Memory B cell (primary cell): ENCODE measurements around the gene RAB33B.
A peak's percentile ranks its signal among the peaks of the same experiment; 100 is the strongest.
"Not testable (repeated sequence)": the region's sequence is repeated elsewhere in the genome, so short reads cannot be mapped to it uniquely, and the experiment has no call there.

Experiments
- ATAC-seq: fragments of 150-1000 bp; cut with Tn5 transposase; 2 replicates; pipeline ENCODE4 v1.10.0; 2021; ENCODE audit warnings: low read depth, mild to moderate bottlenecking, moderate library complexity
- DNase-seq, 2 donors: peaks; one replicate each; pipeline ENCODE4 v3.0.0; 2022; ENCODE audit warnings: low spot score in 2 of 2
- H3K27ac Mint-ChIP-seq: one replicate; pipeline ENCODE4 v1.8.0; 2022; ENCODE audit warnings: mild to moderate bottlenecking, moderate library complexity, mixed read lengths
- H3K27me3 Mint-ChIP-seq: one replicate; pipeline ENCODE4 v1.8.0; 2022; ENCODE audit warnings: mixed read lengths
- H3K36me3 Mint-ChIP-seq: one replicate; pipeline ENCODE4 v1.8.0; 2022; ENCODE audit warnings: mild to moderate bottlenecking, mixed read lengths
- H3K4me1 Mint-ChIP-seq: one replicate; pipeline ENCODE4 v1.8.0; 2022; ENCODE audit warnings: mixed read lengths
- H3K4me3 Mint-ChIP-seq: one replicate; pipeline ENCODE4 v1.8.0; 2022; ENCODE audit warnings: mild to moderate bottlenecking, moderate library complexity, mixed read lengths
- H3K9me3 Mint-ChIP-seq: one replicate; pipeline ENCODE4 v1.8.0; 2022; ENCODE audit warnings: mixed read lengths

Gene RAB33B

GRCh38 chr4:139453041-139453370, 915 bp upstream of the RAB33B start:
- DNase-seq (peak in 1 of 2 donors; percentile 81), ATAC-seq (peak; percentile 54)

GRCh38 chr4:139453371-139454110, 380 bp upstream of the RAB33B start:
- Mint-ChIP-seq H3K4me1 (peaks cover 40% of the 10 kb centered on the region), H3K27ac (peak overlapping the region; percentile 99), H3K4me3 (peak overlapping the region; percentile 97), H3K36me3 (peaks cover 11% of the 10 kb centered on the region), H3K27me3 (no peaks in the 10 kb centered on the region), H3K9me3 (no peaks in the 10 kb centered on the region)
- peak; percentile 81 for ATAC-seq
- DNase-seq: peak; percentile 95 to 97

More at GRCh38 chr4:139453041-139453370, 915 bp upstream of the RAB33B start:
- Mint-ChIP-seq H3K36me3 (peaks cover 7% of the 10 kb centered on the region), H3K27ac (peak overlapping the region; percentile 99), H3K4me1 (peaks cover 34% of the 10 kb centered on the region), H3K9me3 (no peaks in the 10 kb centered on the region), H3K27me3 (no peaks in the 10 kb centered on the region), H3K4me3 (peak overlapping the region; percentile 97)

GRCh38 chr4:139455126-139455538, 1.2 kb downstream of the RAB33B start:
- no peak for DNase-seq
- ATAC-seq: no peak
- Mint-ChIP-seq H3K27ac (peak overlapping the region; percentile 99), H3K4me3 (peak overlapping the region; percentile 97), H3K4me1 (peaks cover 50% of the 10 kb centered on the region), H3K9me3 (no peaks in the 10 kb centered on the region), H3K27me3 (no peaks in the 10 kb centered on the region), H3K36me3 (peaks cover 14% of the 10 kb centered on the region)

GRCh38 chr4:139457318-139457717, 3.4 kb downstream of the RAB33B start:
- H3K9me3 Mint-ChIP-seq: no peaks in the 10 kb centered on the region
- no peak for ATAC-seq
- peaks cover 52% of the 10 kb centered on the region for H3K4me1 Mint-ChIP-seq
- H3K27me3 Mint-ChIP-seq: no peaks in the 10 kb centered on the region
- peaks cover 18% of the 10 kb centered on the region for H3K36me3 Mint-ChIP-seq
- no peak overlapping the region for H3K4me3 Mint-ChIP-seq
- DNase-seq: no peak
- peak overlapping the region; percentile 45 for H3K27ac Mint-ChIP-seq

- ATAC-seq: no peak
- peaks cover 48% of the 10 kb centered on the region for H3K4me1 Mint-ChIP-seq
- H3K27me3 Mint-ChIP-seq: no peaks in the 10 kb centered on the region
- H3K27ac Mint-ChIP-seq: no peak overlapping the region
- H3K9me3 Mint-ChIP-seq: no peaks in the 10 kb centered on the region
- no peak for DNase-seq
- no peak overlapping the region for H3K4me3 Mint-ChIP-seq
- peaks cover 18% of the 10 kb centered on the region for H3K36me3 Mint-ChIP-seq
These were observed 4.6 kb downstream of the RAB33B start for GRCh38 chr4:139458543-139458942.

DNA sequence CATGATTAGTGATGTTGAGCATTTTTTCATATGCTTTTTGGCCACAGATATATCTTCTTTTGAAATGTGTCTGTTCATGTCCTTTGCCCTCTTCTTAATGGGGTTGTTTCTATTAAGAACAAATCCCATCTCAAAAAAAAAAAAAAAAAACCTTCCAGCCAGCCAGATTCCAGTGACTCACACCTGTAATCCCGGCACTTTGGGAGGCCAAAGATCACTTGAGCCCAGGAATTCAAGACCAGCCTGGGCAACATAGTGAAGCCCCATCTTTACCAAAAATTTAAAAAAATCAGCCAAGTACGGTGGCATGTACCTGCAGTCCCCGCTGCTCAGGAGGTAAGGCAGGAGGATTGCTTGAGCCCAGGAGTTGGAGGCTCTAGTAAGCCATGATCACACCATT, 5.1 kb downstream of the RAB33B start:
- no peaks in the 10 kb centered on the region for H3K27me3 Mint-ChIP-seq
- ATAC-seq (no peak), DNase-seq (no peak)
- no peak overlapping the region for H3K27ac Mint-ChIP-seq
- H3K4me1 Mint-ChIP-seq: peaks cover 48% of the 10 kb centered on the region
- no peak overlapping the region for H3K4me3 Mint-ChIP-seq
- H3K9me3 Mint-ChIP-seq: no peaks in the 10 kb centered on the region
- peaks cover 18% of the 10 kb centered on the region for H3K36me3 Mint-ChIP-seq

DNA sequence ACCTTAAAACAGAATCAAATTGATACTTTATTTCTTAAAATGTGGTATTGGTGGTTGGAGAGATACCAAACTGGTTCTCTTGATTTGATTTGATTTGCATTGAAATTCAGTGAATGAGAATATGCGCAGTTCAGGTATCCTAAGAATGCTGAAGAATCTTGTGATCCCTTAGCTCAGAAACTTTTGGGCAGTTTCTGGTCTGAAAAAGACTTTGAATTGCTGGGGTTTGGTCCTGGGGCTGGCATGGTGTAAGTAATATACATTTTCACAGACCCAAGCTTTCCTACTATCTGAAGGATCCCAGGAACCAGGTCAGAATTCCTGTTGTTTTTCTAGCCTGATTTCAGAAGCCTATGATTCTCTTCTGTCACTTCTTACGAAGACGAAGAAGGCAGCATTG, 6.6 kb downstream of the RAB33B start:
- no peak for ATAC-seq
- peaks cover 18% of the 10 kb centered on the region for H3K36me3 Mint-ChIP-seq
- H3K4me3 Mint-ChIP-seq: no peak overlapping the region

DNA sequence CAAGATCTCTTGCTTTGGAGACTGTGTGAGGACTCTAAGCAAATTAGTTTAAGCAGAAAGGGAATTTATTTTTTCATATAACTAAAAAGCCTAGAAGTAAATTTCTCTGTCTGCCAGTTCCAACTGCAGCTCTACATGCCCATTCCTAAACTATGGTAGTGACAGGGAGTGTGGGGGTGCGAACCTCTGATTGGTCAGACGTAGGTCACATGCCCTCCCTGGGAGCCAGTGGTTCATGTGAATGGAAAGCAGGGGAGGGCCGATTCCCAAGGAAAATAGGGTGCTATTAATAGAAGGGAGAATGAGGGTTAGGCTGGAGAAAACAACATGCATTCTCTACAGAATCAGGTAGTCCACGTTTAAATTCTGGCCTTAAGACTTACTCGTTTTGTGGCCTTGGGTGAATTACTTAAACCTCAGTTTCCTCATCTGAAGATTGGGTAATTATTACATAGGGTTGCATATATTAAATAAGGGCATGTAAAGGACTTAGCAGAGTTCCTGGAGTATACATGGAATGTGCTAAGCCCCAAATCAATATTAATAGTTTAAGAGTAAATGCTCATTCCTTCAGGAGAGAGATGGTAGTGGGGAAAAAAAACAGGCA, 7.2 kb downstream of the RAB33B start:
- Mint-ChIP-seq H3K4me3 (no peak overlapping the region), H3K36me3 (peaks cover 18% of the 10 kb centered on the region), H3K9me3 (no peaks in the 10 kb centered on the region), H3K4me1 (peaks cover 32% of the 10 kb centered on the region), H3K27me3 (no peaks in the 10 kb centered on the region), H3K27ac (no peak overlapping the region)
- no peak for ATAC-seq
- no peak for DNase-seq

More for the DNA sequence above, 6.6 kb downstream of the RAB33B start:
- H3K27ac Mint-ChIP-seq: no peak overlapping the region
- no peaks in the 10 kb centered on the region for H3K27me3 Mint-ChIP-seq
- H3K9me3 Mint-ChIP-seq: no peaks in the 10 kb centered on the region
- DNase-seq: no peak
- peaks cover 35% of the 10 kb centered on the region for H3K4me1 Mint-ChIP-seq

DNA sequence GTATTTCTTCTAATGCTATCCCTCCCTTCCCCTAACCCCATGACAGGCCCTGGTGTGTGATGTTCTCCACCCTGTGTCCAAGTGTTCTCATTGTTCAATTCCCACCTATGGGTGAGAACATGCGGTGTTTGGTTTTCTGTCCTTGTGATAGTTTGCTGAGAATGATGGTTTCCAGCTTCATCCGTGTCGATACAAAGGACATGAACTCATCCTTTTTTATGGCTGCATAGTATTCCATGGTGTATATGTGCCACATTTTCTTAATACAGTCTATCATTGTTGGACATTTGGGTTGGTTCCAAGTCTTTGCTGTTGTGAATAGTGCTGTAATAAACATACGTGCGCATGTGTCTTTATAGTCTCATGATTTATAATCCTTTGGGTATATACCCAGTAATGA, 10.6 kb downstream of the RAB33B start:
- DNase-seq, H3K4me3 Mint-ChIP-seq, H3K4me1 Mint-ChIP-seq, H3K27ac Mint-ChIP-seq, H3K27me3 Mint-ChIP-seq, ATAC-seq, H3K9me3 Mint-ChIP-seq: not testable (repeated sequence)
- H3K36me3 Mint-ChIP-seq: peaks cover 21% of the 10 kb centered on the region

- H3K9me3 Mint-ChIP-seq: peaks cover 4% of the 10 kb centered on the region
- ATAC-seq (no peak), DNase-seq (no peak)
- H3K4me3 Mint-ChIP-seq: no peak overlapping the region
- H3K36me3 Mint-ChIP-seq: peaks cover 16% of the 10 kb centered on the region
- H3K27me3 Mint-ChIP-seq: no peaks in the 10 kb centered on the region
- H3K27ac Mint-ChIP-seq: no peak overlapping the region
- peaks cover 13% of the 10 kb centered on the region for H3K4me1 Mint-ChIP-seq
These were observed 12.0 kb downstream of the RAB33B start for GRCh38 chr4:139465922-139466321.

DNA sequence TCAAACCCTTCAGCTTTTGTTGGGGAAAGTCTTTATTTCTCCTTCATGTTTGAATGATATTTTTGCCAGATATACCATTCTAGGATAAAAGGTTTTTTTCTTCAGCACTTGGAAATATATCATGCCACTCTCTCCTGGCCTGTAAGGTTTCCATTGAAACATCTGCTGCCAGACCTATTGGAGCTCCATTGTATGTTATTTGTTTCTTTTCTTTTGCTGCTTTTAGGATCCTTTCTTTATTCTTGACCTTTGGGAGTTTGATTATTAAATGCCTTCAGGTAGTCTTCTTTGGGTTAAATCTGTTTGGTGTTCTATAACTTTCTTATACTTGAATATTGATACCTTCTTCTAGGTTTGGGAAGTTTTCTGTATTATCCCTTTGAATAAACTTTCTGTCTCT, 14.8 kb downstream of the RAB33B start:
- Mint-ChIP-seq H3K4me1 (peaks cover 20% of the 10 kb centered on the region), H3K36me3 (peaks cover 27% of the 10 kb centered on the region)
- H3K27me3 Mint-ChIP-seq, H3K9me3 Mint-ChIP-seq, H3K27ac Mint-ChIP-seq, ATAC-seq, DNase-seq, H3K4me3 Mint-ChIP-seq: not testable (repeated sequence)

- Mint-ChIP-seq H3K27ac (no peak overlapping the region), H3K27me3 (no peaks in the 10 kb centered on the region), H3K4me1 (peaks cover 20% of the 10 kb centered on the region), H3K9me3 (peaks cover 4% of the 10 kb centered on the region), H3K36me3 (peaks cover 27% of the 10 kb centered on the region), H3K4me3 (no peak overlapping the region)
- ATAC-seq (no peak), DNase-seq (no peak)
These were observed 15.3 kb downstream of the RAB33B start for GRCh38 chr4:139469216-139469615.

- Mint-ChIP-seq H3K4me1 (peaks cover 20% of the 10 kb centered on the region), H3K27me3 (no peaks in the 10 kb centered on the region), H3K27ac (no peak overlapping the region), H3K9me3 (peaks cover 4% of the 10 kb centered on the region), H3K4me3 (no peak overlapping the region), H3K36me3 (peaks cover 27% of the 10 kb centered on the region)
- DNase-seq (no peak), ATAC-seq (no peak)
These were observed 15.9 kb downstream of the RAB33B start for GRCh38 chr4:139469869-139470268.

DNA sequence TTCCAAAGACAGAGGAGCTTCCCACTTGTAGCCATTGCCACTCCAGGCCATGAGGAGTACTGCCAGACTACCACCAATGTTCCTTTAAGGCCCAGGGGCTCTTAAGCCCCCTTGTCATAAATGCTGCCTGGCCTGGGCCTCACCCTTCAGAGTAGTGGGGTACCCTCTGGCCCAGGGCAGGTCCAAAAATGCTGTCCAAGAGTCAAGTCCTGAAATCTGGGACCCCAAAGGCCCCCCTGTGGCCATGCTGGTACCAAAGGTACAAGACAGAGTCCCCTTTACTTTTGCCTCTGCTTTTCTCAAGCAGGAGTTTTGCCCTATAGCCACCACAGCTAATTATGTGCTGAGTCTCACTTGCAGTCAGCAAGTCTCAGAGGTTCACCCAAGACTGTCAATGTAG, 16.4 kb downstream of the RAB33B start:
- H3K27me3 Mint-ChIP-seq: no peaks in the 10 kb centered on the region
- no peak for ATAC-seq

More for the DNA sequence above, 16.4 kb downstream of the RAB33B start:
- Mint-ChIP-seq H3K4me1 (peaks cover 20% of the 10 kb centered on the region), H3K27ac (no peak overlapping the region), H3K4me3 (no peak overlapping the region), H3K36me3 (peaks cover 27% of the 10 kb centered on the region), H3K9me3 (peaks cover 4% of the 10 kb centered on the region)
- DNase-seq: no peak
